Astrocyte (in vitro differentiated cells and primary cell): ENCODE results near the gene PSMA7. TPM values are rescaled to one million over a fixed set of nuclear protein-coding genes. Genes with fewer than 3 reads are reported as not detected.

Source experiments
- DNase-seq: peaks from one replicate; pipeline ENCODE4 v3.0.0-alpha.2; 2010; ENCODE audit warnings: low read depth
- FAIRE-seq: peaks from 2 replicates; lab custom pipeline; 2011; peaks lifted over from hg19 to GRCh38; lab: Jason Lieb, UNC
- H2AFZ ChIP-seq: 2 replicates; pipeline ENCODE4 v1.6.0; 2012; ENCODE audit warnings: low read depth, low read length, inconsistent platforms
- H3K27ac ChIP-seq: 2 replicates; pipeline ENCODE4 v1.5.1; 2011; ENCODE audit warnings: low read depth, low read length, inconsistent platforms
- H3K27me3 ChIP-seq: 2 replicates; pipeline ENCODE4 v1.6.0; 2011; ENCODE audit warnings: low read length, inconsistent platforms; ENCODE audit not compliant: insufficient read depth
- H3K36me3 ChIP-seq: 2 replicates; pipeline ENCODE4 v1.5.1; 2011; ENCODE audit warnings: low read length, inconsistent platforms; ENCODE audit not compliant: insufficient read depth
- H3K4me1 ChIP-seq: 2 replicates; pipeline ENCODE4 v1.5.1; 2011; ENCODE audit warnings: low read length, inconsistent platforms; ENCODE audit not compliant: insufficient read depth
- H3K4me2 ChIP-seq: 2 replicates; pipeline ENCODE4 v1.6.0; 2012; ENCODE audit warnings: low read length, inconsistent platforms
- H3K4me3 ChIP-seq: 2 replicates; pipeline ENCODE4 v1.5.1; 2011; ENCODE audit warnings: low read depth, mild to moderate bottlenecking, low read length, inconsistent platforms; ENCODE audit not compliant: insufficient read depth
- H3K79me2 ChIP-seq: 2 replicates; pipeline ENCODE4 v1.6.0; 2012; ENCODE audit warnings: mild to moderate bottlenecking, low read length, inconsistent platforms; ENCODE audit not compliant: insufficient read depth
- H3K9ac ChIP-seq: 2 replicates; pipeline ENCODE4 v1.6.0; 2012; ENCODE audit warnings: mild to moderate bottlenecking, low read length, inconsistent platforms
- H3K9me3 ChIP-seq: 2 replicates; pipeline ENCODE4 v1.5.1; 2012; ENCODE audit warnings: low read depth, mild to moderate bottlenecking, low read length, inconsistent platforms; ENCODE audit not compliant: insufficient read depth
- H4K20me1 ChIP-seq: 2 replicates; pipeline ENCODE4 v1.6.0; 2012; ENCODE audit warnings: low read length, inconsistent platforms; ENCODE audit not compliant: insufficient read depth
- H3K27ac Mint-ChIP-seq: one replicate; pipeline ENCODE4 v1.8.0; 2021; ENCODE audit warnings: mild to moderate bottlenecking, mixed read lengths; ENCODE audit not compliant: unreplicated experiment
- H3K27me3 Mint-ChIP-seq: one replicate; pipeline ENCODE4 v1.8.0; 2021; ENCODE audit warnings: low read depth, mixed read lengths; ENCODE audit not compliant: unreplicated experiment
- H3K36me3 Mint-ChIP-seq: one replicate; pipeline ENCODE4 v1.8.0; 2021; ENCODE audit warnings: low read depth, mixed read lengths; ENCODE audit not compliant: unreplicated experiment
- H3K4me1 Mint-ChIP-seq: one replicate; pipeline ENCODE4 v1.8.0; 2021; ENCODE audit warnings: low read depth, mixed read lengths; ENCODE audit not compliant: unreplicated experiment
- H3K4me3 Mint-ChIP-seq: one replicate; pipeline ENCODE4 v1.8.0; 2021; ENCODE audit warnings: mild to moderate bottlenecking, moderate library complexity, mixed read lengths; ENCODE audit not compliant: unreplicated experiment
- H3K9me3 Mint-ChIP-seq: one replicate; pipeline ENCODE4 v1.8.0; 2021; ENCODE audit warnings: mild to moderate bottlenecking, mixed read lengths; ENCODE audit not compliant: unreplicated experiment
- CTCF ChIP-seq: IDR thresholded peaks from 2 replicates; pipeline ENCODE4 v1.5.1; 2011; ENCODE audit warnings: low read depth, mild to moderate bottlenecking, inconsistent platforms, low read length, moderate library complexity; ENCODE audit not compliant: insufficient read depth
- EZH2 ChIP-seq: IDR thresholded peaks from 2 replicates; pipeline ENCODE4 v1.6.1; 2012; ENCODE audit warnings: mild to moderate bottlenecking, low read length, inconsistent platforms; ENCODE audit not compliant: insufficient read depth
- total RNA-seq: library from RNA; stranded (reverse); gene quantifications from 2 replicates; pipeline ENCODE4 v1.2.1, GENCODE V29; 2021

Gene PSMA7
- total RNA-seq, 1 donor from 2014 or later, result 324 TPM

GRCh38 chr20:62165762-62166399, 22.7 kb upstream of the PSMA7 start:
- Histone ChIP-seq H4K20me1 (peaks cover 4% of the 10 kb centered on the region), H3K27me3 (no peaks in the 10 kb centered on the region), H2AFZ (no peak overlapping the region), H3K4me1 (peaks cover 12% of the 10 kb centered on the region), H3K27ac (no peak overlapping the region), H3K4me2 (no peak overlapping the region), H3K36me3 (peaks cover 16% of the 10 kb centered on the region), H3K9me3 (no peaks in the 10 kb centered on the region), H3K4me3 (no peak overlapping the region), H3K79me2 (peaks cover 3% of the 10 kb centered on the region), H3K9ac (no peak overlapping the region)
- TF ChIP-seq CTCF (no peak), EZH2 (no peak)
- Mint-ChIP-seq H3K36me3 (peaks cover 11% of the 10 kb centered on the region), H3K27me3 (no peaks in the 10 kb centered on the region), H3K4me1 (peaks cover 8% of the 10 kb centered on the region), H3K4me3 (no peak overlapping the region), H3K9me3 (no peaks in the 10 kb centered on the region), H3K27ac (no peak overlapping the region)
- FAIRE-seq (no peak), DNase-seq (no peak)

- H3K79me2 ChIP-seq, result peaks cover 9% of the 10 kb centered on the region
- no peak for FAIRE-seq
- no peak for DNase-seq
- H3K4me2 ChIP-seq, result no peak overlapping the region
- peaks cover 13% of the 10 kb centered on the region for H3K4me1 Mint-ChIP-seq
- TF ChIP-seq CTCF (no peak), EZH2 (no peak)
- peaks cover 16% of the 10 kb centered on the region for H3K36me3 ChIP-seq
- H3K4me1 ChIP-seq, result peaks cover 18% of the 10 kb centered on the region
- H3K27me3 Mint-ChIP-seq, result no peaks in the 10 kb centered on the region
- H3K36me3 Mint-ChIP-seq, result peaks cover 15% of the 10 kb centered on the region
- H2AFZ ChIP-seq, result no peak overlapping the region
- H3K27ac Mint-ChIP-seq, result no peak overlapping the region
- H4K20me1 ChIP-seq, result peaks cover 9% of the 10 kb centered on the region
- H3K27me3 ChIP-seq, result no peaks in the 10 kb centered on the region
- H3K4me3 ChIP-seq, result no peak overlapping the region
- no peaks in the 10 kb centered on the region for H3K9me3 ChIP-seq
- H3K9me3 Mint-ChIP-seq, result no peaks in the 10 kb centered on the region
- H3K9ac ChIP-seq, result no peak overlapping the region
- no peak overlapping the region for H3K4me3 Mint-ChIP-seq
- no peak overlapping the region for H3K27ac ChIP-seq
Observed at GRCh38 chr20:62164879-62165761, 21.9 kb upstream of the PSMA7 start.
